Urothelium cell line (cell line): ENCODE data around the gene CHST8.
"Not testable (repeated sequence)": the region's sequence is repeated elsewhere in the genome, so short reads cannot be mapped to it uniquely, and the experiment has no call there.

Source experiments
- DNase-seq: peaks from one replicate; pipeline ENCODE4 v3.0.0; 2011; ENCODE audit warnings: low spot score, mixed read lengths
- FAIRE-seq: peaks from 2 replicates; lab custom pipeline; 2011; peaks lifted over from hg19 to GRCh38; lab: Jason Lieb, UNC

CHST8 gene

DNA sequence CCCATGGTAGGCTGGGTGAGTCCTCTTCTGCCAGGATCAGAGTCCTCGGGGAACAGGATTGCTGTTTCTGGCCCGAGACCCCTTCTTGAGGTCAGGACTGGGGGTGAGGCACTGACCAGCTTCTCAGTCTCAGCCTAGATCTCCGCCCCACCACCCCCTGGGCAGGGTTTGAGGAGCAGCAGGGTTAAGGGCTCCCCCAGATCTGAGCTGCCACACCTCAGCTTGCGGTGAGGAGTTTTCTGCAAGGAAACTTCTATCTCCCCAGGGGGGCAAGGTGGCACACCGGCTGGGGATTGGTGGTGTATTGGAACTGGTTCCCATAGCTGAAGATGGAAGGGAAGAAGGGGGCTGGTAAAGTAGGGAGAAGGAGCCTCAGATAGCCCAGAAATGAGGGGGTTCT lies 19.5 kb downstream of the CHST8 start:
- DNase-seq (no peak), FAIRE-seq (no peak)

DNA sequence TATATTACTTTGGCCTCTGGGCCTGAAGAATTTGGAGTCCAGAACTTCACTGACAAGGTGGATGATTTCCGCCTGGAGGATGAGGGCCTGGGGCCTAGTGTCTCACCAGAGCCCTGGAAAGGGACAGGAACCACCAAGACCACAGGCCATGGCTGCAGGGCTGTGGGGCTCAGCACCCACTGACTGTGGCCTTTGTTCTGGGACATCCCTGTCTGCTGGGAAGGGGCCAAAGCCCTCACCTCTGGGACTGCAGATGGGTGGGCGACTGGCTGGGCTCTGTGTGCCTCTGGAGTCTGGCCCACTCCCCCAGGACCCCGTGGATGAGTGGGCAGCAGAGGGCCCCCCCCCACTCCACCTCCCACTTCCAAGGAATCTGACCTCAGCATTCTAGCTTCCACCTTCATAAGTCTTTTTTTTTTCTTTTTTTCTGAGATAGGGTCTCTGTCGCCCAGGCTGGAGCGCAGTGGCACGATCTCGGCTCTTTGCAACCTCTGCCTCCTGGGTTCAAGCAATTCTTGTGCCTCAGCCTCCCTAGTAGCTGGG lies 20.3 kb downstream of the CHST8 start:
- FAIRE-seq: no peak
- no peak for DNase-seq

DNA sequence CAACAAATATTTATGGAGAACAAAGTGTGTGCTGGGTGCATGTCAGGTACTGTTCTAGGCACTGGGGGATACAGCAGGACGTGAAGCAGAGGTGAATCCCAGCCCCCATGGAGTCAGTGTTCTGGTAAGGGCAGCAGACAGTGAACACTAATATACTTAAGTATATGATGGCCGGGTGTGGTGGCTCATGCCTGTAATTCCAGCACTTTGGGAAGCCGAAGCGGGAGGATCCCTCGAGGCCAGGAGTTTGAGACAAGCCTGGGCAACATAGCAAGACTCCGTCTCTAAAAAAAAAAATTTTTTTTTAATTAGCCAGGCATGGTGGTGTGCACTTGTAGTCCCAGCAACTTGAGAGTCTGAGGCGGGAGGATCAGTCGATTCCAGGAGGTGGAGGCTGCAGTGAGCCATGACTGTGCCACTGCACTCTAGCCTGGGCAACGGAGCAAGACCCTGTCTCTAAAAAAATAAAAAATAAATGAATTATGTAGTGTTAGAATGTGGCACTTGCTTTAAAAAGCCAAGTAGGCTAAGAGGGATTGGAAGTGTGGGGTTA lies 22.6 kb downstream of the CHST8 start:
- FAIRE-seq: no peak

DNA sequence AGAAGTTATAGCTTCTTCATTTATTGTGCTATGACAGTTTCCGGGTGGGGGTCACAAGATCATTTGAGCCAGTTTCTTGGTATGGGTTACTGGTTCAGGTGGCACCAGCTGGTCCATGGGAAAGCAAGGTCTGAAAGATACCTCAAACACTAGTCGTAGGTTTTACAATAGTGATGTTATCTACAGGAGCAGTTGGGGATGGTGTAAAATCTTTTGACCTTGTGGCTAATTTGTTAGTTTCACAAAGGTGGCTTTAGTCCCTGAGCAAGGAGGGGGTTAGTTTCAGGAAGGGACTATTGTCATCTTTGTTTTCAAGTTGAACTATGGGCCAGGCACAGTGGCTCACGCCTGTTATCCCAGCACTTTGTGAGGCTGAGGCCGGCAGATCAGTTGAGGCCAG lies 24.6 kb downstream of the CHST8 start:
- DNase-seq: no peak
- no peak for FAIRE-seq

More for the DNA sequence above, 22.6 kb downstream of the CHST8 start:
- DNase-seq: no peak

DNA sequence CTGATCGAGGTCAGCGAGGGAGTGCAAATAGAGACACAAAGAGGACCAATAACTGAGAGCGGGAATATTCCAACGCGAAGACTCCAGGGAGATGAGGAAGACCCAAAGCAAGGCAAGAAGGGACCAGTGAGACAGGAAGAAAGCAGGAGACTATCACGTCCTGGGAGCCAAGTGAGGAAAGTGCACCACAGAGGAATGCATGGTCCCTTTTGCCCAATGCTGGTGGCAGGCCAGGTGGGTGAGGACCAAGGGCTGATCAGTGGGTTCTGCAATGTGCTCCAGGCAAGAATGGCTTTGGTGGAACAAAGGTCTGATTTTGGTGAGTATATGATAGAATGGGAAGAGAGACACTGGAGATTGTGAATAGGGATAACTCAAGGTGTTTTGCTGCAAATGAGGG lies 25.4 kb downstream of the CHST8 start:
- no peak for DNase-seq
- no peak for FAIRE-seq

DNA sequence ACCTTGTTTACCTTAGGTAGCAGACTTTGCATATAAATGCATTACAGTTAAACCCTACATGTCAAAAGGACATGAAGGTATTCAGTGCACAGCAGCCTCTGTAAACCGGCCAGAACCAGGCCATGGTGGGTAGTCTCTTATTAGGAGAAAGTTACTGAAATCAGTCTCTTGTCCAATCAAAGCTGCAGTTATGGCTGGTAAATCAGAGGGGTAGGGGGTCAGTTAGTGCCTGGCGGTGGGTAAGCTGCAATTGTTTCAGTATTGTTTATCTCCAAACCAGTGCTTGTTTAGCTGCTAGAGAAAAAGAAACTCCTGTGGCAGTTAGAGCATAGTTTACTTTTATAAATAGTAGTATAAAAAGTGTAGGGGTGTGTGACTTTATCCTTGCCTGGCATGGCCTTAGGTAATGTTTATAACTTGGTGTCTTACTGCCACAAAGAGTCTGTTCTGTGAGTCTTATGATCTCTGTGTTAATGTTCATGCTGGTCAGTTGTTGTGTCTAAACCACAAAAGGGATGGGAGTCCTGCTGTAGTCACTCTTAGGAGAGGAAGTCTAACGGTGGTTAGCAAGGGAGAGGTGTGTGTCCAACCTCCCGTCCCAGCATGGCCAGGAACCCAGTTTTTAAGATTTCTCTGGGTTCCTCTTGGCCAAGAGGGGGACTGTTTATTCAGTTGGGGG lies 28.0 kb downstream of the CHST8 start:
- DNase-seq (no peak), FAIRE-seq (no peak)

DNA sequence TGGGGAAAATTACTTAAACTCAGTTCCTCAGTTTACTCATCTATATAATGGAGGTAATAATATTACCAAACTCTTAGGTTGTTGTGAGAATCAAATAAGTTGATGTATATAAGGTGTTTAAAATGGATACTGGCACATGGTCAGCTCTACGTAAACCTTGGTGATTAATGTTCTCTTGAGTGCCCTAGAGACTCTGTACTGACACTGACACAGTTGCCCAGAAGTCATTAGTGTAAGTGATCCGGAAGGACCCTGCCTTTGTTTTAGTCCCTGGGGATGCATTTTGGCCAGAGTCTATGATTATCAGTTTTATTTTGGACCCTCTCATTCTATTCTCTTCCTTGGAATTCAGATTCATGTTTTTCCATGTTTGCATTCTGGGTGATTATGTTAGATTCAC lies 31.9 kb downstream of the CHST8 start:
- DNase-seq: no peak
- no peak for FAIRE-seq

DNA sequence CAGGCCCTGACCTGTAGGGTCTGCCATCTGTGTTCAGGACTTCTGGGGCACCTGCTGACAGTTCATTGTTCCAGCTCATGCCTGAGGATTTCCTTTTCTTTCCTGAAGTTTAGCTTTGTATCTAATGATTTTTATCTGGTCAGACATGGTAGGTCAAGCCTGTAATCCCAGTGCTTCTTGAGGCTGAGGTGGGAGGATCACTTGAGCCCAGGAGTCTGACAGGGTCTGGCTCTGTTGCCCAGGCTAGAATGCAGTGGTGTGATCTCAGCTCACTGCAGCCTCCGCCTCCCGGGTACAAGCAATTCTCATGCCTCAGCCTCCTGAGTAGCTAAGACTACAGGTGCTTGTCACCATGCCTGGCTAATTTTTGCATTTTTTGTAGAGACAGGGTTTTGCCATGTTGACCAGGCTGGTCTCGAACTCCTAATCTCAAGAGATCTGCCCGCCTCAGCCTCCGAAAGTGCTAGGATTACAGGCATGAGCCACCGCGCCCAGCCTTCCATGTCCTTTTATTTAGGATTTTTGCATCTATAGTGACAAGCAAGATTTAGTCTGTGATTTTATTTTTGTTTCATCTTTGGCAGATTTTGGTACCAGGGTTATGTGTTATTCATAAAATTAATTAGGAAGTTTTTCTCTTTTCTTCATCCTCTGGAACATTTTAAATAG lies 33.2 kb downstream of the CHST8 start:
- DNase-seq (no peak), FAIRE-seq (no peak)

DNA sequence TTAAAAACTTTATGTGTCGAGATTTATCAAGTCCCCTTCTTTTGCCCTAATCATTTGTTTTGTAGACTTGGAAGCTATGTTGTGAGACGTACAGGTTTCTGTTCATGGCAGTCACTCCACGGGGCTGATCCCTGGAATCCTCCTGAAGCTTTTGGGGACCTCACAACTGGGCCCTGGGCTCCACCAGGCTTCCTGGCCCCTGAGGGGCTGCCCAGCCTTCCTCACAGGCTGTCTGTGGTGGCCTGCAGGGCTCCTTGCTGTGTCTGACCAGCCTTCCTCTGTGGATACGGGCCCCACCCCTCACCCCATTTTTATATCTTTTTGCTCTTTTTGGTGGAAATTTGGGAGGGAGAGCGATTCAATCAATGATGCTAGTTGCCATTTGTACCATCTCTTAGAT lies 38.1 kb downstream of the CHST8 start:
- FAIRE-seq: no peak
- DNase-seq: no peak

DNA sequence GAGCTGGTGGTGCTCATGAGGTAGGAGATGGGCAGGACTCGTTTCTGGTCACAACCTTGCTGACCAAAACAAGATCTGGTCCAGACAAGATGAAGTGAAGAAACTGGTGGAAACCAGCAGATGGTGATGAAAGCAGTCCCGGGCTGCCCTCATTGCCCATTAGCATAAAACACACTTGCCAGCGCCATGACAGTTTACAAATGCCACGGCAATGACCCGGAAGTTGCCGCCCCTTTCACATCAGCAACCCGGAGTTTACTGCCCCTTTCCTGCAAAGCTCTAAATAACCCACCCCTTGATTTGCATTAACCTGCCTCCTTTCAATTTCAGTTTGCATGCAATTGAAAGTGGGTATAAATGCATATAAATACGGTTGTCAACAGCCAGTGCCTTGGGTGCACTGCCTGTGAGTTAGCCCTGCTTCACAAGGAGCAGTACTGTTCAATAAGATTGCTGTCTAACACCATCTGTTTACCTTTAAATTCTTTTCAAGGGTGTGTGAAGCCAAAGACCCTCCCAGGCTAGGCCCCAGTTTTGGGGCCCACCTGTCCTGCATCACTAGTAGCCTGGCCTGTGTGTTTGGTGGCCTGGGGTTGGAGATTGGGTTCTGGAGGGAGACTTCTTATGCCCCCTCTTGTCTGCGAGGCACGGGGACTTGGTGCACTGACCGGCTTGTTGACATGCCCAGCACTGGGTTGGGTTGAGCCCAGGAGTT lies 38.8 kb downstream of the CHST8 start:
- no peak for FAIRE-seq

DNA sequence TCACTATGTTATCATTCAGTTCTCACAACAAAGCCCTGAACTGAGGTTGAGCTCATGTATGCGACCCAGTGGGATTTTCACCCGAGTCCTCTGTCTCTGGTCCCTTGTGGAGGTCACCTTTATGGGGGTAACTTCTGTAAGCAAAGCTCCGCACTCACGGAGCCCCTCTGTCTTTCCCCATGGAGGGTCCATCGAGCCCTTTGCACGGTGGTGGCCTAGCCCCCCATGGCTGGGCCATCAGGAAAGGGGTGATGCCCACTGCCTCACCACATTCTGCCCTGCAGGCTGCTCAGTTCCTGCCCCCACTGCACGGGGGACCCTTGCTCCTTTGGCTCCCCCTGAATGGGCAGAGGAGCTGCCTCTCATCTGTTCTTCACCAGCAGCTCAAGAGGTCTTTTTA lies 39.6 kb downstream of the CHST8 start:
- FAIRE-seq: no peak

More for the DNA sequence above, 38.8 kb downstream of the CHST8 start:
- DNase-seq: no peak

DNA sequence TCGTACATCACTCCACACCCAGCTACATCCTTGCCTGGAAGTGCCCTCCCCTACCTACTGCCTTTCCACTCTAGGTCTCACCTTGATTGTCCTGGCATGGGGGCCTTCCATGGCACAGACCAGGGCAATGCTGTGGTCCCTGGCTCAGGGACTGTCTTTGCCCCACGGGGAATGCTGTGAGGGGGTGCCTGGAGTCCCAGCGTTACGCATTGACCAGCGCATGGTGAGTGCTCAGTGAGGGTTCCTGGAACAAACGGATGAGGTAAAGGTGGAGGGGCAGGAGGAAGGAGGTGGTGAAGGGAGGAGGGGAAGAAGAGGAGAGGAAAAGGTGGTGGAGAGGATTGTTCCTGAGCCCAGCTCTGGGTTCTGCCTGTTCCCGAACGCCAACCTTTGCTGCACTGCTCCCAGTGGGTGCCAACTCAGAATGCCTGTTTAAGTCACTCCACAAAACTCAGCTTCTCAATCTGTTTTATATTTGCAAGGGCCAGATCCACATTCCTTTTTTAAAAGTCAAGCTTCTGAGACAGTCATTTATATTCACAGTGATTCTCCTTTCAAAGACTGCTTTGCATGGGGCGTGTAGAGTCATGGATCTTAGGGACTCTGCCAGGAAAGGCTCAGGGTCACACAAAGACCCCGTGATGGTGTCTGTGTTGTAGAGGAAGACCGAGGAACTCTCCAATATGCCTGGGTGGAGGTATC lies 40.8 kb downstream of the CHST8 start:
- no peak for DNase-seq
- FAIRE-seq: no peak

More for the DNA sequence above, 39.6 kb downstream of the CHST8 start:
- no peak for DNase-seq

DNA sequence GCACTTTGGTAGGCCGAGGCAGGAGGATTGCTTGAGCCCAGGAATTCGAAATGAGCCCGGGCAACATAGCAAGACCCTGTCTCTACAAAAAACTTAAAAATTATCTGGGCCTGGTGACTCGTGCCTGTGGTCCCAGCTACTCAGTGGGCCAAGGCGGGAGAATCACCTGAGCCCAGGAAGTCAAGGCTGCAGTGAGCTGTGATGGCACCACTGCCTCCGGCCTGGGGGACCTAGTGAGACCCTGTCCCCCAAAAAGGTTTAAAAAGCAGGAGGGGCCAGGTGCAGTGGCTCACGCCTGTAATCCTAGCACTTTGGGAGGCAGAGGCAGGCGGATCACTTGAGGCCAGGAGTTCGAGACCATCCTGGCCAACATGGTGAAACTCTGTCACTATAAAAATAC lies 41.6 kb downstream of the CHST8 start:
- DNase-seq, FAIRE-seq: not testable (repeated sequence)

DNA sequence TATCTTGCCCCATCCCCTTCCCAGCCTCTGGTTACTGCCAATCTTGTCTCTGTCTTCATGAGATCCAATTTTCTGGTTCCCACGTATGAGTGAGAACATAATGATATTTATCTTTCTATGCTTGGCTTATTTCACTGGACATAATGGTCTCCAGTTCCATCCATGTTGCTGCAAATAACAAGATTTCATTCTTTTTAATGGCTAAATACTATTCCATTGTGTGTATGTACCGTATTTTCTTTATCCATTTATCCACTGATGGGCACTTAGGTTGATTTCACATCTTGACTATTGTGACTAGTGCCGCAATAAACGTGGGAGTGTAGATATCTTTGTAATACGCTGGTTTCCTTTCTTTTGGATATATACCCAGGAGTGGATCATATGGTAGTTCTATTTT lies 43.0 kb downstream of the CHST8 start:
- DNase-seq (no peak), FAIRE-seq (no peak)

DNA sequence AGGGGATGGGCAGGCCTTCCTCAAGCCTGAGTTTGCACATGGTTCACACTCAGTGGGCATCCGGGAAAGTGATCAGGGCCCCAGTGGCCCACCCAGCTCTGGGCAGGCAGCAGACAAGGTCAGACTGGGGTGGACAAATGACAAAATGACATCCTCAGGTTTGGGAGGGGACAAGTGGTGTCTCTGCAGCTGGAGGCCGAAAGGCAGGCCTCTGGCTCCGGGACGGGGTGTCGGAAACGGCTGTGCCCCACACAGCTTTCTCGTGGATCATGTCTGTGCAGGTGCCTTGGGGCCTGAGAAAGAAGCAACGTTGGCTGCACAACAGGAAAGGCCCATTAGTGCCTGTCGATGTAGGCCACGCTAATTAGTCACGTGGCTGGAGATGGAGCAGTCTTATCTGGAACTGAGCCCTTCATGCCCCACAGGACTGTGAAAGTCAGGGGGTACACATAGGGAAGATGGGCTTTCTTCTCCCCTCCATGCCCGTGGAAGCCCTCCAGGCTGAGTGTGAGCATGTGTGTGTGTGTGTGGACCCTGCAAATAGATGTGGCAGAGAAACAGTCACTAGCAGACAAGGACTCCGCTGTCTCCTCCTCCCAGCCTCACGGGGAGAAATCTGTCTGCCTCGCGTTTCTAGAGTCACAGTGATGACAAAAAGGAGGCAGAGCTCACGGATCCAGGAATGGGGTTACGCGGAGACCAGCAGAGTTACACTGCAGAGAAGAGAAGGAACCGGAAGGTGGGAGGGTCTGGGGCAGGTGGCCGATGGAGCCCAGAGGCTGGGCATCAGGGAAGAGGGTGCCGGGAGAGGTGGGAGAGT lies 44.2 kb downstream of the CHST8 start:
- no peak for DNase-seq
- no peak for FAIRE-seq

DNA sequence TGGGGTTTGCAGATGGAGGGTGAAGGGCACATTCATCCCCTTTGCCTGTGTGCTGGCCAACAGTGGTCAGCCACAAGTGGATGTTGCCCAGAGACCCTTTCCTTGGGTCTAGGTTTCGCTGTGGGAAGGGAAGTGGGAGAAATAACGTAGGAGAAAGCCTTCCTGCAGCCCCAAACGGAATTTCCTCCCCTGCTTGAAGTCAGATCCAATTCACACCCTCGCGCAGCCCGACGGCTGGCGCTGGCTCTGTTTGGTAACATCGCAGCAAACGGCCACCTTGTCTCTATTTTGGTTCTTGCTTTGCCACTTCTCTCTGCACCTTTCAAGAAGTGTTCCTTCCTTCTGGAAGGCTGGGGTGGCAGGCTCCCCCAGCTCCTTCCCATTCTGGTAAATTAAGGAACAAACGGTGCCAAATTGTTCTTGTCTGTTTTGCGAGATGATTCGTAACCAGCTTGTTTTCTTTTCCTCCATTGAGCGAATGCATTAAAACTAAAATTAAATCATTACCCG lies 45.4 kb downstream of the CHST8 start:
- FAIRE-seq: no peak
- no peak for DNase-seq

DNA sequence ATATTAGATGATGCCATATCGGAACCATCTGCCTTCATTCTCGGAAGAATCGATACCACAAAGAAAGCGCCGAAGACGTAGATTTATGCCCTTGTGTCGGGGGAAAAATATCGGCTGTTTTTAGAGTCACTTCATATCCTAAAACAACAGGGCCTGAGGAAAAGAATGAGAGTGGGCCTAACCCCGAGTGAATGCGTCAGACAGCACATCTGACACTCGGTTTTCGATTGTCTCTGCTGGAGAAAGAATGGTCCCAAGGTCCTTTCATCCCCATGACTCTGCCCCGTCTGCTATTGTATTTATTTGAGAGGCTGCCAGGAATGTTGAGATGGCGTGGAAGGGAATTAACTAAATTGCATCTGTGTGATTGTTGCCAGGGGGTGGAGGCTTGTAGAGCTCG lies 46.1 kb downstream of the CHST8 start:
- no peak for FAIRE-seq
- DNase-seq: no peak

DNA sequence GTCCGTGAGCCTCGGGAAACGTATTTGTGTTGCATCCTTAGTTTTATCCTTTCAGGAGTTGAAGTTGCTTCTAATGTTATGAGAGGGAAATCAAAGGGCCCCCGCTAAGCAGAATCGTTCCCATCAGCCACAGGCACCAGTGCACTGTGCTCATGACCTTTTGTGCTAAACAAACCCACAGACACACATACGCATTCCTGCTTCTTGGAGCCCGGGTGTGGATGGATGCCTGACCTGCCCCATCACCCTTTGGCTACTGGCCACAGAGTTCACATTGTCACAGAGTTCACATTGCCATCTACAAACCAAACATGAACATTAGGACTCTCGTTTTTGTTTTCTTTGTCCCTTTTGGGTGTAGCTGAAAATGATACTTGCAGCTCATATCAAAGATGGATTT lies 47.2 kb downstream of the CHST8 start:
- DNase-seq (no peak), FAIRE-seq (no peak)

DNA sequence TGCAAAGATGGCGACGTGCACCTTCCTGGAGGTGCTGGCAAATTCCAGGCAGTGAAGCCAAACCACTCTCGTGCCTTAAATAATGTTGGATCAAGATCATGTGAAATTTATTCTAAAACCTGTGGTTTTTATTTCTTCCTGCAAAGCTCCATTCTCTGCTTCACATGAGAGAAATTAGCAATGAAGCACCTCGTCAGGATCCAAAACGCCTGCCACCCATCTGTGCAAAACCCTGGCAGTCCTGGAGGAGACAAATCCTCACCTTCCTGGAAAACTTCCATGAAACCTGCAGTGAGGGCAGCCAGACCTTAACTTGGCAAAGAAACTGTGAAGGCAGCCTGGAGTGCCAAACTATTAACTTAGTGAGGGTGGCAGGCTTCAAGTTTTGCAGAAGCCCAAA lies 47.6 kb downstream of the CHST8 start:
- no peak for FAIRE-seq

DNA sequence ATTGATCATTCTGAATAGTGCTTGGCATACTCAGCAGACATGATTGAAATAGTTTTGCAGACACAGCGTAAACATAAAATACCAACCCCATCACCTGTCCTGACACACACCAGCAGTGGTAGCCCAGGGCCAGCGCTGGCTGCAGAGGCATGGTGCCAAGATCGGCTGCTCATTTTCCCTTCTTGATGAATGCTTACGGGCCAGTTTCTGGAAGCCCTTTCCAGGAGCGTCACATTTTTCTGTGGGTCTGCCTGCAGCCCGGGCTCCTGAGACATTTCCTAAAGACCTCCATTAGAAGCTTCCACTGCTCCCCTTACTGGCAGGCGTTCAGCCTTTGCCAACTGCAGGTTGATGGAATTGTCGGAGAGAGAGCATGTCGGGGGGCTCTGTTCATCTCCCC lies 48.6 kb downstream of the CHST8 start:
- FAIRE-seq: no peak
- DNase-seq: no peak

More for the DNA sequence above, 47.6 kb downstream of the CHST8 start:
- DNase-seq: no peak
